Adrenal gland (tissue), 5 donors: ENCODE results near the gene DTX4.

Source experiments
- POLR2A ChIP-seq, 2 donors: fragments of 450-650 bp; IDR thresholded peaks; one replicate each; pipeline ENCODE4 v1.6.1; 2017; ENCODE audit warnings: antibody characterized with exemption in 2 of 2, mild to moderate bottlenecking in 2 of 2, moderate library complexity in 1 of 2
- TF ChIP-seq, protein P1 (sequence below), 6 experiments: fragments of 450-650 bp in 4 of 6; fragments of 200-600 bp in 2 of 6; sonication (generic) in 1 of 6; IDR thresholded peaks; 1 replicate in 5 of 6; 2 replicates in 1 of 6; pipeline versions ENCODE4 v1.5.1 to v1.8.0; 2016 to 2021; ENCODE audit warnings: antibody characterized with exemption in 6 of 6, mild to moderate bottlenecking in 2 of 6, moderate library complexity in 1 of 6
- donor health status: DM: no; HTN: no; CAD: no.

DNA sequence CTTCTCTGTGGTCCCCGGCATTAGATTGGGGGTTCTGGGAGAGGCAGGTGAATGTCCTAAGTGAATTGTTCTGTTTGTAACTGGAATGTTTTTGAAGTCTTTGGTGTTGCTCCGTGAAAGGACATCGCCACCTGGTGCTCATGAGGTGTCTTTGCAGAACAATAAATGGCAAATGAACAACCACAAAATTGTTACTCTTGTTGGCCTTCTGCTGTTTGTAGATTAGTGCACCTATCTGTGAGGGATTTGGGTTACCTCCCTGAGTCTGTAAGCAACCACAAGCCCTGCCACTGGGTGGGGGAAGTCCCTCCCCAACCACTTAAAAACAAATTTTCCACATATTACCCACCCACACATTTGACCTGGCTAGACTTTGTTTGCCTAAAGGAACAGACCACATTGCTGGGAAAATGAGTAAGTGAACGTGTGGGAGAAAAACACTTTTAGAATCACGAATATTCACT is 36.1 kb downstream of the DTX4 start:
- TF ChIP-seq POLR2A (IDR thresholded peaks at IDR 0.05), result no peak
- TF ChIP-seq, protein P1, sequence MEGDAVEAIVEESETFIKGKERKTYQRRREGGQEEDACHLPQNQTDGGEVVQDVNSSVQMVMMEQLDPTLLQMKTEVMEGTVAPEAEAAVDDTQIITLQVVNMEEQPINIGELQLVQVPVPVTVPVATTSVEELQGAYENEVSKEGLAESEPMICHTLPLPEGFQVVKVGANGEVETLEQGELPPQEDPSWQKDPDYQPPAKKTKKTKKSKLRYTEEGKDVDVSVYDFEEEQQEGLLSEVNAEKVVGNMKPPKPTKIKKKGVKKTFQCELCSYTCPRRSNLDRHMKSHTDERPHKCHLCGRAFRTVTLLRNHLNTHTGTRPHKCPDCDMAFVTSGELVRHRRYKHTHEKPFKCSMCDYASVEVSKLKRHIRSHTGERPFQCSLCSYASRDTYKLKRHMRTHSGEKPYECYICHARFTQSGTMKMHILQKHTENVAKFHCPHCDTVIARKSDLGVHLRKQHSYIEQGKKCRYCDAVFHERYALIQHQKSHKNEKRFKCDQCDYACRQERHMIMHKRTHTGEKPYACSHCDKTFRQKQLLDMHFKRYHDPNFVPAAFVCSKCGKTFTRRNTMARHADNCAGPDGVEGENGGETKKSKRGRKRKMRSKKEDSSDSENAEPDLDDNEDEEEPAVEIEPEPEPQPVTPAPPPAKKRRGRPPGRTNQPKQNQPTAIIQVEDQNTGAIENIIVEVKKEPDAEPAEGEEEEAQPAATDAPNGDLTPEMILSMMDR (IDR thresholded peaks at IDR 0.05), result peak; percentile 64 to 82 (median 74)
